Transverse colon (tissue), 4 donors: ENCODE results near the gene PTK7. TPM values are rescaled to one million over a fixed set of nuclear protein-coding genes. Genes with fewer than 3 reads are reported as not detected.

Experiments used
- DNase-seq: peaks from one replicate; pipeline ENCODE4 v3.0.0-alpha.2; 2019
- H3K27ac ChIP-seq, 4 donors: fragments of 200-600 bp; sonication (generic); 2 replicates each; pipeline ENCODE4 v1.5.1; 2016 to 2018; ENCODE audit warnings: inconsistent platforms in 4 of 4
- H3K27me3 ChIP-seq: fragments of 200-600 bp; sonication (generic); 2 replicates; pipeline ENCODE4 v1.5.1; 2017; ENCODE audit warnings: inconsistent platforms
- H3K36me3 ChIP-seq, 4 donors: fragments of 200-600 bp; sonication (generic); 2 replicates each; pipeline ENCODE4 v1.5.1; 2017 to 2019; ENCODE audit warnings: inconsistent platforms in 4 of 4
- H3K4me1 ChIP-seq, 4 donors: fragments of 200-600 bp; sonication (generic); 2 replicates each; pipeline ENCODE4 v1.5.1; 2017 to 2020; ENCODE audit warnings: inconsistent platforms in 4 of 4
- H3K4me3 ChIP-seq, 4 donors: fragments of 200-600 bp; sonication (generic); 1 replicate in 1 of 4; 2 replicates in 3 of 4; pipeline versions ENCODE4 v1.5.1 to v1.6.1; 2017 to 2019; ENCODE audit warnings: inconsistent platforms in 4 of 4
- H3K9me3 ChIP-seq, 2 donors: fragments of 200-600 bp; sonication (generic); 2 replicates each; pipeline ENCODE4 v1.5.1; 2017 to 2019; ENCODE audit warnings: inconsistent platforms in 2 of 2
- EP300 ChIP-seq: sonication (generic); formaldehyde crosslinking; IDR thresholded peaks from one replicate; pipeline ENCODE4 v1.6.1; 2017; ENCODE audit warnings: antibody characterized with exemption, low read depth
- POLR2A ChIP-seq: fragments of 450-650 bp; IDR thresholded peaks from one replicate; pipeline ENCODE4 v1.6.1; 2016; ENCODE audit warnings: antibody characterized with exemption, mild to moderate bottlenecking, moderate library complexity
- POLR2AphosphoS5 ChIP-seq, 3 donors: sonication (generic); formaldehyde crosslinking; IDR thresholded peaks; one replicate each; pipeline ENCODE4 v1.6.1; 2016; ENCODE audit warnings: antibody characterized with exemption in 3 of 3
- WGBS, 2 donors: methylation state at CpG; one replicate each; pipeline ENCODE4 v1.1.5; 2018; ENCODE audit warnings: low coverage in 1 of 2; 5-methylcytosine and 5-hydroxymethylcytosine counted together
- in situ Hi-C, 4 donors: fragments of 200-750 bp; cut with MboI; loops; one replicate each; pipeline versions ENCODE4 v1.15.0 to v1.15.1; 2017; ENCODE audit warnings: low sequenced_read_pairs in 3 of 4, low pct_ligation_motif_present in 1 of 4, low pct_unique_long_range_greater_than_20kb in 1 of 4
- intact Hi-C: fragments of 100-400 bp; cut with DNase I; formaldehyde crosslinking; loops from one replicate; pipeline ENCODE4 v1.15.1; 2023; ENCODE audit warnings: low total_unique reads
- total RNA-seq, 4 donors: library from RNA; depleted of rRNA; stranded (reverse); fragments of >200 nt; gene quantifications; one replicate each; pipeline ENCODE4 v1.1.0, GENCODE V29; 2016
- TF ChIP-seq, protein P1 (sequence below), 5 experiments: fragments of 200-600 bp in 3 of 5; fragments of 450-650 bp in 2 of 5; sonication (generic) in 3 of 5; IDR thresholded peaks; 1 replicate in 2 of 5; 2 replicates in 3 of 5; pipeline ENCODE4 v1.5.1; 2016 to 2017; ENCODE audit warnings: antibody characterized with exemption in 5 of 5, inconsistent platforms in 3 of 5, mild to moderate bottlenecking in 2 of 5, moderate library complexity in 1 of 5

Gene PTK7
- total RNA-seq, 4 donors from 2014 or later, result 2.2 to 34.6 (median 6.0) TPM

- intact Hi-C loops, result no loop called here
- no peak overlapping the region for H3K4me3 ChIP-seq
- TF ChIP-seq POLR2A (no peak), POLR2AphosphoS5 (IDR thresholded peaks at IDR 0.05) (no peak), EP300 (no peak)
- TF ChIP-seq, protein P1, sequence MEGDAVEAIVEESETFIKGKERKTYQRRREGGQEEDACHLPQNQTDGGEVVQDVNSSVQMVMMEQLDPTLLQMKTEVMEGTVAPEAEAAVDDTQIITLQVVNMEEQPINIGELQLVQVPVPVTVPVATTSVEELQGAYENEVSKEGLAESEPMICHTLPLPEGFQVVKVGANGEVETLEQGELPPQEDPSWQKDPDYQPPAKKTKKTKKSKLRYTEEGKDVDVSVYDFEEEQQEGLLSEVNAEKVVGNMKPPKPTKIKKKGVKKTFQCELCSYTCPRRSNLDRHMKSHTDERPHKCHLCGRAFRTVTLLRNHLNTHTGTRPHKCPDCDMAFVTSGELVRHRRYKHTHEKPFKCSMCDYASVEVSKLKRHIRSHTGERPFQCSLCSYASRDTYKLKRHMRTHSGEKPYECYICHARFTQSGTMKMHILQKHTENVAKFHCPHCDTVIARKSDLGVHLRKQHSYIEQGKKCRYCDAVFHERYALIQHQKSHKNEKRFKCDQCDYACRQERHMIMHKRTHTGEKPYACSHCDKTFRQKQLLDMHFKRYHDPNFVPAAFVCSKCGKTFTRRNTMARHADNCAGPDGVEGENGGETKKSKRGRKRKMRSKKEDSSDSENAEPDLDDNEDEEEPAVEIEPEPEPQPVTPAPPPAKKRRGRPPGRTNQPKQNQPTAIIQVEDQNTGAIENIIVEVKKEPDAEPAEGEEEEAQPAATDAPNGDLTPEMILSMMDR (IDR thresholded peaks at IDR 0.05), result no peak
- no peaks in the 10 kb centered on the region for H3K27me3 ChIP-seq
- H3K36me3 ChIP-seq, result peaks cover 0 to 17% (median 2%) of the 10 kb centered on the region in 4 donors
- no peak for DNase-seq
- H3K27ac ChIP-seq, result no peak overlapping the region
- in situ Hi-C loops, result no loop called here
- no peaks in the 10 kb centered on the region for H3K4me1 ChIP-seq
- no peaks in the 10 kb centered on the region for H3K9me3 ChIP-seq
- 95% methylated on average over 9 of the region's 9 CpGs; no CpG with 5 or more reads in 1 of the 2 donors for WGBS, 2 donors
Measured at GRCh38 chr6:43043310-43043709, 32.8 kb upstream of the PTK7 start.

- no peaks in the 10 kb centered on the region for H3K9me3 ChIP-seq
- no peak overlapping the region for H3K4me3 ChIP-seq
- intact Hi-C loops (no loop called here), in situ Hi-C loops (no loop called here)
- no peak overlapping the region for H3K27ac ChIP-seq
- H3K36me3 ChIP-seq, result peaks cover 0 to 18% (median 0%) of the 10 kb centered on the region in 4 donors
- TF ChIP-seq POLR2AphosphoS5 (IDR thresholded peaks at IDR 0.05) (no peak), EP300 (no peak), POLR2A (no peak)
- TF ChIP-seq, protein P1 (IDR thresholded peaks at IDR 0.05), result no peak
- WGBS, 2 donors, result 91% methylated on average over 11 of the region's 11 CpGs; no CpG with 5 or more reads in 1 of the 2 donors
- H3K27me3 ChIP-seq, result no peaks in the 10 kb centered on the region
- DNase-seq, result no peak
- no peaks in the 10 kb centered on the region for H3K4me1 ChIP-seq
Measured at GRCh38 chr6:43045371-43045930, 30.7 kb upstream of the PTK7 start.

DNA sequence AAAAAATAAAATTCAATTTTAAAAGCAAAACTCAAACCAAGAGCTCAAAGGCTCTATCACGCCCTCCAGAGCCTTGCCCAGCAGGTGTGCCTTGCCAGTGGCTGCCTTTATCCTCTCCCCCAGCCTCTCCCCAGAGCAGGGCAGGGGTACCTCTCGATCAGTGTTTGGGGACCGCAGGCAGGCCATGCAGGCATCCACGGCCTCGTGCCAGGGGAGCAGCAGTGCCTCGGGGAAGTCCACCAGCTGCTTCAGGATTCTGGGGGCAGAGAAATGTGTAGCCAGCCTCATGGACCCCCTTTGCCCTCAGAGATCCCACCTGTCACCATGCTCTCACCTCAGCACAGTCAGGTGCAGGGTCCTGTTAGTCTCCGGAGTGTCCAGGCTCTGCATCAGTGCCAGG is 28.1 kb upstream of the PTK7 start:
- H3K9me3 ChIP-seq, result no peaks in the 10 kb centered on the region
- H3K27me3 ChIP-seq, result no peaks in the 10 kb centered on the region
- no peak for DNase-seq
- no peak overlapping the region for H3K4me3 ChIP-seq
- WGBS, 2 donors, result 94% methylated on average over 7 of the region's 7 CpGs; no CpG with 5 or more reads in 1 of the 2 donors
- intact Hi-C loops, result no loop called here
- H3K36me3 ChIP-seq, result peaks cover 0 to 16% (median 0%) of the 10 kb centered on the region in 4 donors
- no peak for TF ChIP-seq POLR2AphosphoS5 (IDR thresholded peaks at IDR 0.05)
- TF ChIP-seq POLR2A, result no peak
- no peak for TF ChIP-seq EP300
- TF ChIP-seq, protein P1 (IDR thresholded peaks at IDR 0.05), result no peak
- in situ Hi-C loops, result no loop called here
- H3K4me1 ChIP-seq, result peaks cover 2 to 9% (median 7%) of the 10 kb centered on the region in 4 donors
- no peak overlapping the region for H3K27ac ChIP-seq

- H3K4me3 ChIP-seq, result no peak overlapping the region
- no peak overlapping the region for H3K27ac ChIP-seq
- 93% methylated on average over 17 of the region's 17 CpGs; no CpG with 5 or more reads in 1 of the 2 donors for WGBS, 2 donors
- H3K9me3 ChIP-seq, result no peaks in the 10 kb centered on the region
- intact Hi-C loops (no loop called here), in situ Hi-C loops (no loop called here)
- TF ChIP-seq POLR2A (no peak), EP300 (no peak), POLR2AphosphoS5 (IDR thresholded peaks at IDR 0.05) (no peak)
- TF ChIP-seq, protein P1 (IDR thresholded peaks at IDR 0.05), result no peak
- no peaks in the 10 kb centered on the region for H3K27me3 ChIP-seq
- H3K4me1 ChIP-seq, result peaks cover 4 to 20% (median 10%) of the 10 kb centered on the region in 4 donors
- H3K36me3 ChIP-seq, result peaks cover 0 to 10% (median 2%) of the 10 kb centered on the region in 4 donors
- no peak for DNase-seq
Measured at GRCh38 chr6:43050981-43051380, 25.1 kb upstream of the PTK7 start.
